Upper lobe of right lung (tissue), 1 donor: ENCODE data around the gene RGS14. TPM values are rescaled to one million over a fixed set of nuclear protein-coding genes. Genes with fewer than 3 reads are reported as not detected.

Experiments used
- ATAC-seq: fragments of 200-7000 bp; cut with Tn5 transposase; one replicate; pipeline ENCODE4 v1.9.1; 2020; ENCODE audit warnings: mild to moderate bottlenecking, moderate library complexity
- DNase-seq: peaks from one replicate; pipeline ENCODE4 v3.0.0-alpha.2; 2020
- H3K27ac ChIP-seq: fragments of 200-600 bp; one replicate; pipeline ENCODE4 v1.8.0; 2022
- H3K27me3 ChIP-seq: fragments of 200-600 bp; one replicate; pipeline ENCODE4 v1.8.0; 2022; ENCODE audit warnings: mild to moderate bottlenecking
- H3K36me3 ChIP-seq: fragments of 200-600 bp; one replicate; pipeline ENCODE4 v1.8.0; 2022
- H3K4me1 ChIP-seq: fragments of 200-600 bp; one replicate; pipeline ENCODE4 v1.8.0; 2022
- H3K4me3 ChIP-seq: fragments of 200-600 bp; one replicate; pipeline ENCODE4 v1.8.0; 2022; ENCODE audit warnings: mild to moderate bottlenecking
- H3K9me3 ChIP-seq: fragments of 200-600 bp; one replicate; pipeline ENCODE4 v1.8.0; 2022
- CTCF ChIP-seq: fragments of 200-600 bp; IDR thresholded peaks from one replicate; pipeline ENCODE4 v1.8.0; 2022; ENCODE audit warnings: antibody characterized with exemption
- intact Hi-C: fragments of 100-400 bp; cut with DNase I; formaldehyde crosslinking; loops from one replicate; pipeline ENCODE4 v1.11.0; 2022
- total RNA-seq: library from RNA; stranded (reverse); fragmentation: NEBNext Ultra II Directional; extraction: Animal tissue kit (Norgen Biotek cat#: 25700); gene quantifications from one replicate; pipeline ENCODE4 v1.2.1, GENCODE V29; 2021
- donor health status: DM: no; HTN: yes; CAD: no; lungs with severe emphysema.

RGS14 gene
- total RNA-seq, 1 donor from 2014 or later, result 17.5 TPM

GRCh38 chr5:177403102-177403791 lies 45.5 kb downstream of the RGS14 start:
- peaks cover 58% of the 10 kb centered on the region for H3K27me3 ChIP-seq
- H3K4me3 ChIP-seq, result peak overlapping the region; percentile 63
- ATAC-seq (no peak), DNase-seq (no peak)
- no peaks in the 10 kb centered on the region for H3K36me3 ChIP-seq
- H3K27ac ChIP-seq, result no peak overlapping the region
- H3K9me3 ChIP-seq, result no peaks in the 10 kb centered on the region
- no peak for TF ChIP-seq CTCF
- H3K4me1 ChIP-seq, result peaks cover 43% of the 10 kb centered on the region
- intact Hi-C loops, result loop anchor here (10.0 kb wide), 1 partner anchor 52 kb away; no protein-coding TSS in a partner anchor

DNA sequence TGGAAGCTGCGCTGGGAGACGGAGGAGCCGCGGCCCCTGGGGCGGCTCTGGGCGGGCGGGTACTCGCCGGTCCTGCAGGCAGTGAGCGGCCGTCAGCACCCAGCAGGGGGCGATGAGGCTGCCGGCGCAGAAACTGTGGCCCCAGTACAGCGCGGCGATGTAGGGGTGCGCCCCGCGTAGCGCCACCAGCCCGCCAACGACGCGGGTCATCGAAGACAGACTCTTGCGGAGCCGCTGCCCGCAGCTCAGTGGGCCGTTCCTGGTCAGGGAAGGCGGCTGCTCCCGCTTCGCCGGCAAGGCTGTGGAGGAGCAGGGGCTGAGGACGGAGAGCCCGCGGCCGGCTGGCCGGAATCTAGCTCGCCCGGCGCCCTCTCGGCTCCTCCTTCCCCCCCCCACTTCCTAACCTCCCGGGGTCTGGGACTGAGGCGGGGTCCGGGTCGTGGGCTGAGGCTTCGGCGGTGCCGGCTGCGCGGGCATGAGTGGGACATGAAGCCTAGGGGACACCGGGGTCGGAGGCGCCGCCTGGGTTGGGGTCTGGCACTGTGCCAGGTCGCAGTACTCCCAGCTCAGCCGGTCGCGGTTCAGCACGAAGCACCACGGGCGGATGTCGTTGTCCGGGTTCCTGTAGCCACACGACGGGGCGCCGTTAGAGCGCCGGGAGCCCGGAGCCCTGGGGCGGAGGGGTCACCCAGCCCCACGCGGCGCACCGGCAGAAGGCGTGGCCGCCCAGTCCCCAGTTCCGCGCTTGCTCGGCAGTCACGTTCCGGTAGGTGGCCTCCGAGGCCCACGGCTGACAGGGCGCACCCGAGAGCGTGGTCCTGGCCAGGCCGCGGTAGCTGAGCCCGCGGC lies 46.3 kb downstream of the RGS14 start:
- H3K4me1 ChIP-seq, result peaks cover 43% of the 10 kb centered on the region
- TF ChIP-seq CTCF, result peak; percentile 74
- H3K4me3 ChIP-seq, result peak overlapping the region; percentile 63
- H3K27ac ChIP-seq, result no peak overlapping the region
- DNase-seq (peak; percentile 93), ATAC-seq (peak; percentile 91)
- intact Hi-C loops, result loop anchor here (10.0 kb wide), 1 partner anchor 51 kb away; no protein-coding TSS in a partner anchor
- no peaks in the 10 kb centered on the region for H3K9me3 ChIP-seq
- no peaks in the 10 kb centered on the region for H3K36me3 ChIP-seq
- H3K27me3 ChIP-seq, result peaks cover 50% of the 10 kb centered on the region

DNA sequence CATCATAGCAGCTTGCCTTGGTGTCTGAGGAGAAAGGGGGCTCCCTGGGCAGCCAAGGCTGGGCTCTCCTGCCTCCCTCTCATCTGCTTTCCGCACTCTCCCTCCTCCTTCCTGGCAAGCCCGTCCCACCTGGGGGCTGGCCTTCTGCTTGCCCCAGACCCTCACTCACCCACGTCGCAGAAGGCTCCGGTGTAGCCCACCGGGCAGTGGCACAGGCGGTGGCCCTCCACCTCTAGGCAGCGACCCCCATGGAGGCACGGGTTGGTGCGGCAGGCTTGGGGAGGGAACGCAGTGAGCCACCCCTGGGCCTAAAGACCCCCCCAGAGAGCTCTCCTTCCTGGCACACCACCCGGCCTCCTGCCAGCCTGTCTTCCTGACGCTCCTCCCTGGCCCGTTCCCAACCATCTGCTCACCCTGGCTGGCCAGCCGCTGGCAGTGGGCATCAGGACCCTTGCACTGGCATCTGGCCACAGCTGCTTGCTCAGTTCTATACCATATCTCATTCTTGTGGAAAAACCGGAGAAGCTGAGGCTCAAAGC lies 47.0 kb downstream of the RGS14 start:
- Histone ChIP-seq H3K4me3 (peak overlapping the region; percentile 63), H3K27me3 (peaks cover 43% of the 10 kb centered on the region), H3K9me3 (no peaks in the 10 kb centered on the region), H3K4me1 (peaks cover 43% of the 10 kb centered on the region), H3K36me3 (no peaks in the 10 kb centered on the region), H3K27ac (no peak overlapping the region)
- DNase-seq (no peak), ATAC-seq (no peak)
- no peak for TF ChIP-seq CTCF
- intact Hi-C loops, result loop anchor here (10.0 kb wide), 1 partner anchor 50 kb away; no protein-coding TSS in a partner anchor

DNA sequence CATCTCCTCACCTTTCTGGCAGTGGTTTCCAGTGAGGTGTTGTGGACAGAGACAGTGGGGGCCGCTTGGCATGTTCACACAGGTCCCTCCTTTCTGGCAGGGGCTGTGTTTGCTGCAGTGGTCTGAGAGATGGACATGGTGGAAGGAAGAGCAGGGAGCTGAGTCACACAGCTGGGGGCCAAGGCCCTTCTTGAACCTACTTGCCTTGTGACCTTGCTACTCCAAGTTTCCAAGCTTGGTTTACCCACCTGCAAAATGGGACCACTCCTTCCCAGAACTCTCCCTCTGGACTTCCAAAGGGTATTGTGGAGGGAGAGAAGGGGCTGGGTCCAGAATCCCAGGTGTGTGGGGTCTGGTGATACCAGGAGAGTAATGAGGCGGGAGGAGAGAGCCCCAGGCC lies 47.6 kb downstream of the RGS14 start:
- Histone ChIP-seq H3K36me3 (no peaks in the 10 kb centered on the region), H3K9me3 (no peaks in the 10 kb centered on the region), H3K4me3 (no peak overlapping the region), H3K27ac (no peak overlapping the region), H3K27me3 (peaks cover 37% of the 10 kb centered on the region), H3K4me1 (peaks cover 41% of the 10 kb centered on the region)
- TF ChIP-seq CTCF, result no peak
- DNase-seq, result no peak
- intact Hi-C loops, result loop anchor here (10.0 kb wide), 1 partner anchor 49 kb away; no protein-coding TSS in a partner anchor
- no peak for ATAC-seq

DNA sequence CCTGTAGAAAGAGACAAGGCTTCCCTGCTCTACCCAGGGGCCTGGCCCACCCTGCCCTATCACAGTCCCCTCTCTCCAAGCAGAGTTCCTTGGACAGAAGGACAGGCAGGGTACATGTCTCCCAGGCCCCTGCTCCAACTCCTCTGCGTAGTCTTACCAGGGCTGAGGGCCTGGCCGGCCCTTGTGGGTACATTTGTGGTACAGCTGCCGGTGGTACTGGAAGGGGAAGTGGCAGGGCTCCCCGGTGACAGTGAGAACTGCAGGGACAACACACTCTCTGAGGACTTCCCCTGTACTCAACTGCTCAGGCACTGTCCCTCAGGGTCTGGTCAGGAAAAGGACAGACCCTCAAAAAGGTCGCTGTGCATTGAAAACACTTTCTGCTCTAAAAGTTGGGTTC lies 48.1 kb downstream of the RGS14 start:
- Histone ChIP-seq H3K36me3 (no peaks in the 10 kb centered on the region), H3K27me3 (peaks cover 32% of the 10 kb centered on the region), H3K27ac (no peak overlapping the region), H3K4me3 (no peak overlapping the region), H3K4me1 (peaks cover 38% of the 10 kb centered on the region), H3K9me3 (no peaks in the 10 kb centered on the region)
- peak; percentile 57 for ATAC-seq
- no peak for TF ChIP-seq CTCF
- no peak for DNase-seq
- intact Hi-C loops, result loop anchor here (10.0 kb wide), 1 partner anchor 49 kb away; no protein-coding TSS in a partner anchor
